ENCODE results near the gene PACC1.

PACC1 gene

DNA sequence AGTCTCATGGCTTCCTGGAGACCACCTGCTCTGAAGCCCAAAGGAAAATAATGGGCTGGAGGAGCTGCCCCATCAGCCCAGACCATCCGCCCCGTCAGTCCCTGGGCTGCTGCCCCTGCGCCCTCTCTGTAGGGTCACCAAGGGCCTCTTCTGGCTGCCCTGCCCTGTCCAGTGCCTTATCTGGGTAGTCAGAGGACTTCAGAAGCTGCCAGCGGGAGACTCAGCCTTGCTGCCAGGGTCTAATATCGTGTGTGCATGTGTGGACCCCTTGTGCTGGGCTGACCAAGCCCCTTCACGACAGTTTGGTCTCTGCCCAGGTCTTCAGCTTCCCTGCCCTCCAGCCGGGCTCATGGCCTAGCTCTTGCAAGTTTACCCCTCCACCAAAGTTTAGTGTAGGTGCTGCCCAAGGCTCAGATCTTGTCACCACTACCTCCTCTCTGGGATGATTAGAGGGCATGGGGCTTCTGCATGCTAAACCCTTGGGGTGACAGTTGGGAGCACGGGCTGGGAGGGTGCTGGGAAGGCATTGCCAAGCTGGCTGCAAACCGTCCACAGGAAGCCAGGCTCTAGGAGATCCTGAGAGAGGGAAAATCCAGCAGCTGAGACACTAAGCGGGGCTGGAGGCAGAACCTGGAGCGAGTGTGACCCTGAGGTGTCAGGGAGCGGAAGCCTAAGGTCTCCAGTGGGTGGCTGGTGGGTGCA is 38.6 kb upstream of the PACC1 start:
- Histone ChIP-seq H3K4me3 (ENCODE audit: low read length) (no peak overlapping the region), H3K4ac (ENCODE audit: low read depth, low read length) (no peak overlapping the region), H3K79me2 (ENCODE audit: control insufficient read depth, insufficient read depth, low read length) (no peaks in the 10 kb centered on the region), H2BK120ac (ENCODE audit: low read depth, low read length) (no peak overlapping the region), H3K56ac (ENCODE audit: low read length) (peak overlapping the region; percentile 25), H3K4me2 (ENCODE audit: low read length) (no peak overlapping the region), H2AK5ac (ENCODE audit: low read length) (no peak overlapping the region), H3K79me1 (ENCODE audit: low read length) (no peaks in the 10 kb centered on the region), H2BK15ac (replicated peaks; ENCODE audit: low read depth) (no peak overlapping the region), H3K27me3 (ENCODE audit: insufficient read depth, low read length, poor library complexity) (no peaks in the 10 kb centered on the region), H3K27ac (ENCODE audit: low read depth, low read length) (no peak overlapping the region), H3K36me3 (ENCODE audit: control insufficient read depth, insufficient read depth, low read length) (no peaks in the 10 kb centered on the region), H4K5ac (ENCODE audit: low read length) (no peak overlapping the region), H2BK5ac (ENCODE audit: low read length) (no peak overlapping the region), H3K18ac (ENCODE audit: low read length) (no peak overlapping the region), H3K9ac (ENCODE audit: low read length) (no peak overlapping the region), H3K4me1 (ENCODE audit: control insufficient read depth, low read depth, low read length) (no peaks in the 10 kb centered on the region), H4K8ac (ENCODE audit: low read depth, low read length) (no peak overlapping the region), H3K23ac (ENCODE audit: low read length) (no peak overlapping the region)
- WGBS (ENCODE audit: extremely low coverage, insufficient coverage, low lambda C conversion rate), result no CpG with 5 or more reads among the region's 12 CpGs
- no peak for DNase-seq

DNA sequence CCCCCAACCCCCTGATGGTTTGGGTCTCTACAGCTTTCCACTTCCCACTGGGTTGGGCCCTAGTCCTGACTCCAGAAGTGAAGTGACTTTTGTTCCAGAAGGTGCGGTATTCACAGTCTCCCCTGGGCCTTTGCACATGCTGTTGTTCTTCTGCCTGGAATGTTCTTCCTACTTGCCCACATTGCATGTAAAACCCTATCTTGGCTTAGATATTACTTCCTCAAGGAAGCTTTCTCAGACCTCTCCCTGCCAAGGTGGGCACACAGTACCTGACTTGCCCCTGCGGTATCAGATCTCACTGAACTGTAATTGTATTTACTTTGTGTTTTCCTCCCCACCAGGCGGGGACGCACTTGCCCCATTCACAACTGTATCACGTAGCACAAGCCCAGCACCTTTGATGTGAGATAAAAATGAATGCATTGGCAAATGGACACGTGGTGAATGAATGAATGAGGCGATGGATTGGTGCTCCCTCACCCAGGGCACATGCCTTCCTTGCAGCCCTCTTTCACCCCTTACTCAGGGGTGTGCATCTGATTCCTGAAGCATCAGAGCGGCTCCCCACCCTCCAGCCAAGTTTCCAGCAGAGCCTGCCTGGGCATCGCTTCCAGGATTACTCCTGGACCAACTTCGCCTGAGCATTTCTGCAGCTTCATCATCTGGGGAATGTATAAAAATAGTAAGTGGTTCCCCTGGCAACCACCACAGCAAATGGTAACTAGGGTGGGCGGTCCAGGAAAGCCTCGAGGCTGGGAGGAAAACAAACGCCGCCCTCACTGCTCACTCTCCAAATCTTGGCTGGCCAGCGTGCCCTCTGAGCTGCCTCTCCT is 37.9 kb upstream of the PACC1 start:
- no peak overlapping the region for H2BK15ac ChIP-seq (replicated peaks; ENCODE audit: low read depth)
- H3K4ac ChIP-seq (ENCODE audit: low read depth, low read length), result no peak overlapping the region
- no peak overlapping the region for H4K8ac ChIP-seq (ENCODE audit: low read depth, low read length)
- H3K79me2 ChIP-seq (ENCODE audit: control insufficient read depth, insufficient read depth, low read length), result no peaks in the 10 kb centered on the region
- no peak overlapping the region for H3K56ac ChIP-seq (ENCODE audit: low read length)
- no peaks in the 10 kb centered on the region for H3K36me3 ChIP-seq (ENCODE audit: control insufficient read depth, insufficient read depth, low read length)
- H3K9ac ChIP-seq (ENCODE audit: low read length), result no peak overlapping the region
- H3K27me3 ChIP-seq (ENCODE audit: insufficient read depth, low read length, poor library complexity), result no peaks in the 10 kb centered on the region
- H3K79me1 ChIP-seq (ENCODE audit: low read length), result no peaks in the 10 kb centered on the region
- DNase-seq, result no peak
- no peak overlapping the region for H3K4me3 ChIP-seq (ENCODE audit: low read length)
- no peak overlapping the region for H2BK5ac ChIP-seq (ENCODE audit: low read length)
- H3K4me1 ChIP-seq (ENCODE audit: control insufficient read depth, low read depth, low read length), result no peaks in the 10 kb centered on the region
- H3K23ac ChIP-seq (ENCODE audit: low read length), result no peak overlapping the region
- H2AK5ac ChIP-seq (ENCODE audit: low read length), result no peak overlapping the region
- H3K27ac ChIP-seq (ENCODE audit: low read depth, low read length), result no peak overlapping the region
- H4K5ac ChIP-seq (ENCODE audit: low read length), result no peak overlapping the region
- H2BK120ac ChIP-seq (ENCODE audit: low read depth, low read length), result no peak overlapping the region
- no CpG with 5 or more reads among the region's 15 CpGs for WGBS (ENCODE audit: extremely low coverage, insufficient coverage, low lambda C conversion rate)
- H3K18ac ChIP-seq (ENCODE audit: low read length), result no peak overlapping the region
- no peak overlapping the region for H3K4me2 ChIP-seq (ENCODE audit: low read length)

DNA sequence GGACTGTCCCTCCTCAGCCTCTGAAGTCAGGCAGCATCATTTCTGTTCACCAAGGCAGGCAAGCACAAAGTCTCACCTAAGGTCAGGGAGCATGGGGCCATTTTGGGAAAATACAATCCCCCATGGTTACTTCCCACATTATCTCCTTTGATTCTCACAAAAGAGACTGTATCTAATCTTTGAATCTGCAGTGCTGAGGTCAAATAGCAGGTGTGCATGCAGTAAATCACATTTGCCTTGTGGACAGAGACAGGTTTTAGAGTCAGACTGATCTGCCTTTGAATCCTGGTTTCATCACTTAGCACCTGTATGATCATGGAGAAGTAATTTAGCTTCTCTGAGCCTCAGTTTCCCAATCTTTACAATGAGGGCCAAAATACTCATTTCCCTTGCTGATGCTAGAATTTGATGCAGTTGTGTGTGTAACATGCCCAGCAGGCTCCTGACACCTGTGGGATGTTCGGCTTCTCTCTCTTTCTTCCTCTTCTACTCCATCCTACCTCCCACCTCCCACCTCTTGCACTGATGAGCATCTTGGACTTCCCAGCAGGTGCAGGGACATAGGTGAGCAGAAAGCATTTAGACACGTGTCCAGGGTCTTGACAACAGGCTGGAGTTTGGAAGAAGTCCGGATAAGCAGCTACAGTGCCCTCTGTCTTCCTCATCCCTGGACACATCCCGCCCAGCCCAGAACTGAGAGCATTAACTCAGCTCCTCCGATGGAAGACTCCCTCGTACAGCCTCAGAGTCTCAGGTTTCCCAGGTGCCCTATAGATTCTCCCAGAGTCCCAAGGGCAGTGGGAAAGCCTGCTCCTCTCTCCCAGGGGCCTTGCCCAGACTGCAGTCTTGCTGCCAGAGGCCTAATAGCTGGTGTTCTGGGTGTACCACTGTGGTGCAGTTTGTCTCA is 37.0 kb upstream of the PACC1 start:
- Histone ChIP-seq H2BK15ac (replicated peaks; ENCODE audit: low read depth) (no peak overlapping the region), H3K23ac (ENCODE audit: low read length) (no peak overlapping the region), H3K4me3 (ENCODE audit: low read length) (no peak overlapping the region), H3K27me3 (ENCODE audit: insufficient read depth, low read length, poor library complexity) (no peaks in the 10 kb centered on the region), H3K4me2 (ENCODE audit: low read length) (no peak overlapping the region), H2BK120ac (ENCODE audit: low read depth, low read length) (no peak overlapping the region), H4K5ac (ENCODE audit: low read length) (no peak overlapping the region), H2AK5ac (ENCODE audit: low read length) (no peak overlapping the region), H3K4me1 (ENCODE audit: control insufficient read depth, low read depth, low read length) (no peaks in the 10 kb centered on the region), H4K8ac (ENCODE audit: low read depth, low read length) (no peak overlapping the region), H3K56ac (ENCODE audit: low read length) (no peak overlapping the region), H3K4ac (ENCODE audit: low read depth, low read length) (no peak overlapping the region), H3K9ac (ENCODE audit: low read length) (no peak overlapping the region), H2BK5ac (ENCODE audit: low read length) (no peak overlapping the region), H3K79me1 (ENCODE audit: low read length) (no peaks in the 10 kb centered on the region), H3K27ac (ENCODE audit: low read depth, low read length) (no peak overlapping the region), H3K18ac (ENCODE audit: low read length) (no peak overlapping the region), H3K79me2 (ENCODE audit: control insufficient read depth, insufficient read depth, low read length) (no peaks in the 10 kb centered on the region), H3K36me3 (ENCODE audit: control insufficient read depth, insufficient read depth, low read length) (no peaks in the 10 kb centered on the region)
- no CpG with 5 or more reads among the region's 6 CpGs for WGBS (ENCODE audit: extremely low coverage, insufficient coverage, low lambda C conversion rate)
- DNase-seq, result no peak

DNA sequence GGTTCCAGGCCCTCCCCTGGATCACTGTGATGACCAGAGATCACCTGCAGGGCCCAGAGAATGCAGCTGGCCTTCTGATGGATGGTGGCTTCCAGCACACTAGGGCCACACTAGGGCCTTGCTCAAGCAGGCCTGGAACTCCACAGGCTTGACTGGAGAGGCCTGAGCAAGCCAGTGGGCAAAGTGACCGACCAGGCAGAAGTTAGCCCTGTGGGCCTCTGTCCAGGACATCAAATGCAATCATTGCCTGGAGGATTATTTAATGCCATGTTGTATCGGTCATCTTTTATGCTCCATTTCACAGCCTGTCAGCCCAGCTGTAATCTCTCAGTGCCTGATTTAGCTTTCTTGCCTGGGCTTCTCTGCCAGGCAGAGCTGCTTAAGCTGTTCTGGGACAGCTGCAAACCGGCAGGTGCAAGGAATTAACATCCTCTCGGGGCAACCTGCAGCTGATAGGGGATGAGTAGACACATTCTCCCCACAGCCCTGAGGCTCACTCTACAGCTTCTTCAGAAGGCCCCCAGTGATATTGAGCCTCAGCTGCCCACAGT is 35.7 kb upstream of the PACC1 start:
- Histone ChIP-seq H3K56ac (ENCODE audit: low read length) (no peak overlapping the region), H4K8ac (ENCODE audit: low read depth, low read length) (no peak overlapping the region), H3K4ac (ENCODE audit: low read depth, low read length) (no peak overlapping the region), H3K79me2 (ENCODE audit: control insufficient read depth, insufficient read depth, low read length) (no peaks in the 10 kb centered on the region), H3K18ac (ENCODE audit: low read length) (no peak overlapping the region), H3K27me3 (ENCODE audit: insufficient read depth, low read length, poor library complexity) (no peaks in the 10 kb centered on the region), H2BK5ac (ENCODE audit: low read length) (no peak overlapping the region), H4K5ac (ENCODE audit: low read length) (no peak overlapping the region), H3K9ac (ENCODE audit: low read length) (no peak overlapping the region), H3K4me1 (ENCODE audit: control insufficient read depth, low read depth, low read length) (no peaks in the 10 kb centered on the region), H2BK15ac (replicated peaks; ENCODE audit: low read depth) (no peak overlapping the region), H3K36me3 (ENCODE audit: control insufficient read depth, insufficient read depth, low read length) (no peaks in the 10 kb centered on the region), H3K4me2 (ENCODE audit: low read length) (no peak overlapping the region), H2AK5ac (ENCODE audit: low read length) (no peak overlapping the region), H2BK120ac (ENCODE audit: low read depth, low read length) (no peak overlapping the region), H3K79me1 (ENCODE audit: low read length) (no peaks in the 10 kb centered on the region), H3K23ac (ENCODE audit: low read length) (no peak overlapping the region), H3K4me3 (ENCODE audit: low read length) (no peak overlapping the region), H3K27ac (ENCODE audit: low read depth, low read length) (no peak overlapping the region)
- WGBS (ENCODE audit: extremely low coverage, insufficient coverage, low lambda C conversion rate), result no CpG with 5 or more reads among the region's 4 CpGs
- DNase-seq, result no peak

DNA sequence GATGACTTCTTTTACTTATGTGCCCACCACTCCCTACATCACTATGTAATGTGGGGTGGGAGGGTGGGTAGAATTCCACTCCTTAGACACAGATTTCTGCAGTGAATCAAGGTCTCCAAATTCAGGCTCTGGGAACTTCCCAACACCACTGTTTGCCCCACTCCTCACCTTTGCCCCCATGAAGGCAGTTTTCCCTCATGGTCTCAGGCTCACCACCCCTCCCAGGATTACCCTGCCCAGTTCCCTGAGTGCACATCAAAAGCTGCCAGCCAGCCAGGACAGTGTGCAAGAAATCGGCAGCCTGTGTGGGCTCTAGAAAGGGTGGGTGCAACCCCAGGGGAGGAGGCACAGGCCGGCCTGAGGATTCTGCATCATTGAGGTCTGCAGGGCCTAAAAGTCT is 32.8 kb upstream of the PACC1 start:
- H3K27me3 ChIP-seq (ENCODE audit: insufficient read depth, low read length, poor library complexity), result no peaks in the 10 kb centered on the region
- no peak overlapping the region for H2BK15ac ChIP-seq (replicated peaks; ENCODE audit: low read depth)
- no peaks in the 10 kb centered on the region for H3K79me2 ChIP-seq (ENCODE audit: control insufficient read depth, insufficient read depth, low read length)
- no peak overlapping the region for H3K18ac ChIP-seq (ENCODE audit: low read length)
- H3K9ac ChIP-seq (ENCODE audit: low read length), result no peak overlapping the region
- H3K36me3 ChIP-seq (ENCODE audit: control insufficient read depth, insufficient read depth, low read length), result no peaks in the 10 kb centered on the region
- no peak overlapping the region for H3K4me2 ChIP-seq (ENCODE audit: low read length)
- no peak overlapping the region for H3K4me3 ChIP-seq (ENCODE audit: low read length)
- H2AK5ac ChIP-seq (ENCODE audit: low read length), result no peak overlapping the region
- H3K56ac ChIP-seq (ENCODE audit: low read length), result no peak overlapping the region
- no peak overlapping the region for H4K5ac ChIP-seq (ENCODE audit: low read length)
- H3K23ac ChIP-seq (ENCODE audit: low read length), result no peak overlapping the region
- no peak overlapping the region for H3K4ac ChIP-seq (ENCODE audit: low read depth, low read length)
- no CpG with 5 or more reads among the region's 2 CpGs for WGBS (ENCODE audit: extremely low coverage, insufficient coverage, low lambda C conversion rate)
- H2BK5ac ChIP-seq (ENCODE audit: low read length), result no peak overlapping the region
- no peak overlapping the region for H4K8ac ChIP-seq (ENCODE audit: low read depth, low read length)
- no peaks in the 10 kb centered on the region for H3K79me1 ChIP-seq (ENCODE audit: low read length)
- H3K4me1 ChIP-seq (ENCODE audit: control insufficient read depth, low read depth, low read length), result no peaks in the 10 kb centered on the region
- no peak overlapping the region for H2BK120ac ChIP-seq (ENCODE audit: low read depth, low read length)
- DNase-seq, result no peak
- no peak overlapping the region for H3K27ac ChIP-seq (ENCODE audit: low read depth, low read length)

Measured in mesendoderm (in vitro differentiated cells).